ENCODE measurements around the gene SLC29A1. TPM values are rescaled to one million over a fixed set of nuclear protein-coding genes. Genes with fewer than 3 reads are reported as not detected.
A peak's percentile ranks its signal among the peaks of the same experiment; 100 is the strongest.

The SLC29A1 gene
- total RNA-seq, 1 experiment from 2014 or later, result 92.8 TPM

DNA sequence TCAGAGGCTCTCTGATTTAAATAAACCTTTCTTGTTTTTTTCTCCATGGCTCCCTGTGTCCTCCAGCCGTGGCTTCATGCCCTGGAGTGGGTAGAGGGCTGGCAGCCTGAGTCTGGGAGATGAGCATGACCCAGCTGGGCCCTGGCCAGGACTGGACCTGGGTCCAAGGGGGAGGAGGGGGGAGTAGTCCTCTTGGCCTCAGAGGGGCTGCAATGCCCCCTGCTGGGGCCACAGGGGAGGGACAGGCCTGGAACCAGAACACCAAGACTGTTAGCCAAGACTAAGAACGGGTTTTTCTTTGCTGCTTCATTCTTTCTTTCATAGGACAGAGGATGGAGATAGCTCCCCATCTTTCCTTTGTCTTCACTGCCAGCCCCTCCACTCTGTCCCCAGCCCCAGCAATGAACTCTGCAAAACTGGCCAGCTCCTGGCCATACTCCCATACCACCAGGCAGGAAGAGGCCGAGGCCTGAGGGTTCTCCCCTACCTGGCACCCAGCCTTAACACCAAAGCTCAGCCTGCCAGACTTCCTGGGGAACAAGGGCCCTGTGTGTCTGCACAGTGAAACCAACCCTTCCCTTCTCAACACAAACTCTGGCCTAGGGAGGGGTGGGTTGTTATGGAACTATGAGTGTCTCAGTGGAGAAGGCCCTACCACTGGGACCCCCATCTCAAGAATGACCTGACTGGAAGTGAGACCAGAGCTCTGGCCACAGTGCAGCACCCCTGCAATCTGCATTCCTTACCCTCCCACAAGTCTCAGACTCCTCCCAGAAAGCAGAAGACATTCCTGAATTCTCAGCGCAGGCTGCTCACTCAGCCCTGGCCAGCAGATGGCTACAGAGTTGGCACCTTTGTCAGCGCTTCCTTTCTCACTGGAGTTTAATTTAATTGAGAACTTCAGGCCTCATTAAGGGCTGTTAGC is 11.0 kb downstream of the SLC29A1 start:
- no peaks in the 10 kb centered on the region for H3K9me3 Mint-ChIP-seq (ENCODE audit: low read depth, unreplicated experiment)
- H3K27me3 Mint-ChIP-seq (ENCODE audit: unreplicated experiment), result no peaks in the 10 kb centered on the region
- CTCF ChIA-PET, result interaction anchor here (0.6 to 2.0 kb wide), 6 partner anchors 10 to 540 kb away, joined by 3 to 12 read pairs (median 6); no protein-coding TSS in a partner anchor
- intact Hi-C loops (cut with micrococcal nuclease; ENCODE audit: unreplicated experiment), result loop anchor here (5.0 kb wide), 1 partner anchor 137 kb away; no protein-coding TSS in a partner anchor
- peaks cover 57% of the 10 kb centered on the region for H3K36me3 Mint-ChIP-seq (ENCODE audit: insufficient read depth, unreplicated experiment)
- no TSS peak for BruUV-seq (replicated peaks)
- H3K4me1 Mint-ChIP-seq (ENCODE audit: low read depth, unreplicated experiment), result peaks cover 38% of the 10 kb centered on the region
- TF ChIP-seq, protein P1, sequence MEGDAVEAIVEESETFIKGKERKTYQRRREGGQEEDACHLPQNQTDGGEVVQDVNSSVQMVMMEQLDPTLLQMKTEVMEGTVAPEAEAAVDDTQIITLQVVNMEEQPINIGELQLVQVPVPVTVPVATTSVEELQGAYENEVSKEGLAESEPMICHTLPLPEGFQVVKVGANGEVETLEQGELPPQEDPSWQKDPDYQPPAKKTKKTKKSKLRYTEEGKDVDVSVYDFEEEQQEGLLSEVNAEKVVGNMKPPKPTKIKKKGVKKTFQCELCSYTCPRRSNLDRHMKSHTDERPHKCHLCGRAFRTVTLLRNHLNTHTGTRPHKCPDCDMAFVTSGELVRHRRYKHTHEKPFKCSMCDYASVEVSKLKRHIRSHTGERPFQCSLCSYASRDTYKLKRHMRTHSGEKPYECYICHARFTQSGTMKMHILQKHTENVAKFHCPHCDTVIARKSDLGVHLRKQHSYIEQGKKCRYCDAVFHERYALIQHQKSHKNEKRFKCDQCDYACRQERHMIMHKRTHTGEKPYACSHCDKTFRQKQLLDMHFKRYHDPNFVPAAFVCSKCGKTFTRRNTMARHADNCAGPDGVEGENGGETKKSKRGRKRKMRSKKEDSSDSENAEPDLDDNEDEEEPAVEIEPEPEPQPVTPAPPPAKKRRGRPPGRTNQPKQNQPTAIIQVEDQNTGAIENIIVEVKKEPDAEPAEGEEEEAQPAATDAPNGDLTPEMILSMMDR (IDR thresholded peaks at IDR 0.05; ENCODE audit: unreplicated experiment), result peak; percentile 91
- no peak overlapping the region for H3K27ac Mint-ChIP-seq (ENCODE audit: unreplicated experiment)
- H3K4me3 Mint-ChIP-seq (ENCODE audit: low read depth, unreplicated experiment), result no peak overlapping the region
- DNase-seq, result peak; percentile 75

DNA sequence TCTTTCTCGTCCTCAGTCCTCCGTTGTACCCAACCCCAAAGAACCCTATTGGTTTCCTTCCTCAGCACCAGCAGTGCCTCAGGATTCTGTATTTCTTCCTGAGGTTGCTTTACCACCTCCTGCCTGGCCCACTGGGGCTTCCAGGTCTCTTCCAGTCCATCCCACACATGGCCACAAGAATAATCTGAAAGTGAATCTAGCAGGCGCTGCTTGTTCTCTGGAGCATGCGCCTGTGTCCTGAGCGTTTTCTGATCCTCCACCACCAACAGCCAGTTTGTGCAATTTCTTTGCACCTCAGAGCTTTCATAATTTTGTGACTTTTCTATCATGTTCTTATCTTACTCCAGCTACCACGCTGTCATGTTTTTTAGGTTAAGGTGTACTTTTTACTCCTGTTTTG is 11.9 kb downstream of the SLC29A1 start:
- Mint-ChIP-seq H3K27me3 (ENCODE audit: unreplicated experiment) (no peaks in the 10 kb centered on the region), H3K4me1 (ENCODE audit: low read depth, unreplicated experiment) (peaks cover 41% of the 10 kb centered on the region), H3K36me3 (ENCODE audit: insufficient read depth, unreplicated experiment) (peaks cover 54% of the 10 kb centered on the region), H3K9me3 (ENCODE audit: low read depth, unreplicated experiment) (no peaks in the 10 kb centered on the region), H3K4me3 (ENCODE audit: low read depth, unreplicated experiment) (no peak overlapping the region), H3K27ac (ENCODE audit: unreplicated experiment) (no peak overlapping the region)
- TF ChIP-seq, protein P1 (IDR thresholded peaks at IDR 0.05; ENCODE audit: unreplicated experiment), result peak; percentile 4
- BruUV-seq (replicated peaks), result no TSS peak
- intact Hi-C loops (cut with micrococcal nuclease; ENCODE audit: unreplicated experiment), result loop anchor here (5.0 kb wide), 1 partner anchor 138 kb away; no protein-coding TSS in a partner anchor
- DNase-seq, result no peak
- CTCF ChIA-PET, result interaction anchor here (0.9 to 2.0 kb wide), 3 partner anchors 11 to 139 kb away, joined by 3 to 12 read pairs (median 10); no protein-coding TSS in a partner anchor

DNA sequence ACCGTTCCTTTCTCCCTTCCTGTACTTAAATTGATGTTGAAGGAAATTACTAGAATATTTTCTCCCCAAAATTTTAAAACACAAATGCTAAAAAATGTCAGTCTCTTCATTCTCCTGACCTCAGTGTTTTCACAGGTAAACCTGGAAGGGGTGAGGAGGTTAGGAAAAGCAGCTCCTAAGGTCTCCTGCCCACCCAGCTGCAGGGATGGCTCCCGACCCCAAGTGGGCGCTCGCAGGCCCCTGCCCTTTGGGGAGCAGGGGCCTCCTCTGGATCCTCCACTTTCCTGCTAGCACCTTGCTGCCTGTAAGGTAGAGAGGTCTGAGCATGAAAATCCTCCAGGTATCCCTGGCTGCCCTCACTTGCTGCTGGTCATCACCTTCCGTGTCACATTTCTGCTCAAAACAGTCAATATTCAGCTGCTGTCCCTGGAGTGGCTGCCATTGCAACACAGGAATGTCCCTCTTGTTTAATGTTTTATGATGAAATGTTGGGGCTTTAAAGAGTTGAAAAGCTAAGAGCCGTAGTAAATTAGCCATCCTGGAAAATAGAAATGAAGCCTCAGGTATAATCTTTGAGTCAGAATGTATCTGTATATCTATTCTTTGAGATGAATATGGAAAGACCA is 12.6 kb downstream of the SLC29A1 start:
- intact Hi-C loops (cut with micrococcal nuclease; ENCODE audit: unreplicated experiment), result loop anchor here (5.0 kb wide), 1 partner anchor 139 kb away; no protein-coding TSS in a partner anchor
- no peak overlapping the region for H3K27ac Mint-ChIP-seq (ENCODE audit: unreplicated experiment)
- no TSS peak for BruUV-seq (replicated peaks)

More for the DNA sequence above, 12.6 kb downstream of the SLC29A1 start:
- Mint-ChIP-seq H3K27me3 (ENCODE audit: unreplicated experiment) (no peaks in the 10 kb centered on the region), H3K36me3 (ENCODE audit: insufficient read depth, unreplicated experiment) (peaks cover 50% of the 10 kb centered on the region), H3K9me3 (ENCODE audit: low read depth, unreplicated experiment) (no peaks in the 10 kb centered on the region), H3K4me3 (ENCODE audit: low read depth, unreplicated experiment) (no peak overlapping the region), H3K4me1 (ENCODE audit: low read depth, unreplicated experiment) (peaks cover 41% of the 10 kb centered on the region)
- CTCF ChIA-PET, result interaction anchor here (2.0 kb wide), 1 partner anchor 140 kb away, joined by 10 read pairs; no protein-coding TSS in a partner anchor
- TF ChIP-seq, protein P1 (IDR thresholded peaks at IDR 0.05; ENCODE audit: unreplicated experiment), result no peak
- DNase-seq, result no peak
